GM18873 (cell line): ENCODE measurements around the gene CCDC175.

Source experiments
- ATAC-seq: cut with Tn5 transposase; IDR thresholded peaks from one replicate; pipeline ENCODE4 v1.9.1; 2021; ENCODE audit warnings: mild to moderate bottlenecking, moderate library complexity, moderate number of reproducible peaks; ENCODE audit not compliant: unreplicated experiment, low FRiP score

The CCDC175 gene

DNA sequence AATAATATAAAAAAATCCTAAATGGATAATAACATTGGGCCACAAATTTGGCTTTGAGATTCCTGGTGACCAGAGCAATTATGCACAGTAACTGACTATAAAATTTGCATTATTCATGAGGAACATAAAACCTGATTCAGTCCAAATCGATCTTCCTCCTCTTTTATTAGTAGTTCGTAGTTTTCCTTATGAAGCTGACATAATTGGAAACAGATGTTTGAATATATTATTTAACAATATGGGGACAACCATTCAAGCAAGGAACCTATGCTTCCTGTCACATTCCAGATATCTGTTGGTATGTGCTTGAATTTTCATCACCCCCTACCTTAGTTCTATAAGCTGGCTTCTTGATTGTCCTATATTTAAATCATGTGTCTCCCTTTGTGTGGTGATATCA lies 34.9 kb downstream of the CCDC175 start:
- no peak for ATAC-seq

- ATAC-seq = no peak
These were observed 35.8 kb downstream of the CCDC175 start for GRCh38 chr14:59540852-59541251.

- ATAC-seq = no peak
These were observed 37.7 kb downstream of the CCDC175 start for GRCh38 chr14:59538936-59539335.

DNA sequence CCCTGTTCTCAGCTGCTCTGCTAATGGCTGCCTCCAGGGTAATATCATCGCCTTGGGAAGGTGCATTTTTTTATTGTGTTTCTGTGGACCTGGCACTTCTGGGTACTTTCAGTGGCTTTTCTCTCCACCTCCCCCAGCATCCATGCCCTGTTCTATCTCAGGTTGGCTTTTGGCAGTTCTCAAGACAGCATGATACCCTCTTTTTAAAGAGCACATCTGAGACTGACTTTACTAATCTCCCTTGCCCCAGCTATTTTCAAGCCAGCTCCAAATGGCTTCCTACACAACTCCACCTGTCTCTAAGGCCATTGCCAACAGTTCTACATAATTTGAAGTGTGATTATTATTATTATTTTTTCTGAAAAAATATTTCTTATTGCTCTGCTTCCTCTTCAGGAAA lies 39.1 kb downstream of the CCDC175 start:
- ATAC-seq = no peak

DNA sequence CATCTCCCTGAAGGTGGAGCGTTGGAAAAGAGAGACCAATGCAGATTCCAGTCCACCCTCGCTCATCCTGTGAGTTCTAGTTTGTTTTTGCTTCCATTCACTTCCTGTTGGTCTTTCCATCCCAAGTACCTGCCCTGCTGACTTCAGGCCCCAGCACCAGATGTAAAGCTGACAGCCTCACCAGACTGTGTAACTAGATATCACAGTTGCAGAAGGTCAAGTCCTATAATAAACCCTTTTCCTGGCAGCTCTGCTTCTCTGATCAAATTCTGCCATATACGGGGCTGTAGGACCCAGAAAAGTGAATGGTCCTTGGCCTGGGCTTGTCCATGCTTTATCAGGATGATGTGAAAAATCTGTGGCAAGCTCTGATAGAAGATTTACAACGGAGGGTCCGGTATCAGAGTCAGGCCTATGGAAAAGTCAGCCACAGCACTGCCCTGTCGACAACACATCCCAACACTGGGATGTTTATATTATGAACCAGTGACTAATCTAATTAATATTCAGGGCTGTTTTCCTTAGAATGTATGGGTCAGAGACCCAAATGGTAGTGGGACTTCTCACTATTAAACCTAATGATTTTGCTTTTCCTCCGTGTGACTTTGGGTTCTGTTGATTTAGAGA lies 42.1 kb downstream of the CCDC175 start:
- ATAC-seq = no peak

DNA sequence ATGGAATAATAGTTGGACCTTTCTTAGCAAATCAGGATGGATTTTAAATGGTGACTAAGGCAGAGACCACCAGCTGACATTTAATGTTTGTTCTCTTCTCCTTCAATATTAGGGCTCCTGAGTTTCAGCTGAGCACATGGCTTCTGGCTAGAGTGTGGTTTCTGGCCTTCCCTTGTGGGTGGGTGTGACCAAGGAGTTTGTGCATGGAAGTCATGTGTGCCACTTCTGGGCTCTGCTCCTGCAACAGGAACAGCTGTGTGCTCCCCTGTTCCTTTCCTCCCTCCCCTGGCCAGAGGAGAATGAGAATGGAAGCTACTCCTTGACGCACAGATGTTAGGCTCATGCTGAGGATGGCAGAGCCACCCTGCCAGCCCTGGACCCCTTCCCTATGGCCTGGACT lies 44.2 kb downstream of the CCDC175 start:
- no peak for ATAC-seq

DNA sequence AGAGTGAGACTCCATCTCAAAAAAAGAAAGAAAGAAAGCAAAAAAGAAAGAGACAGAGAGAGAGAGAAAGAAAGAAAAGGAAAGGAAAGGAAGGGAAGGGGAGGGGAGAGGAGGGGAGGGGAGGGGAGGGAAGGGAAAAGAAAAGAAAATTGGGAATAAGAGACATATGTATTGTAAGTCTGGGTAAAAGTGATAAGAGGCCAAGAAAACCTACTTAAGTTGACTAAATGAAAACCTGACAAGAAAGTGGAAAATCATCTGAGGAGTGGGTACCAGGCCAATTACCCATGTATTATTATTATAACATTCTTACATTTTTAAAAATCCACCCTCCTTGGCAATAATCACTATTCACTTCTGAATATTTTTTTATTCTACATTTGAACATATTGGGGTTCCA lies 46.3 kb downstream of the CCDC175 start:
- no peak for ATAC-seq

DNA sequence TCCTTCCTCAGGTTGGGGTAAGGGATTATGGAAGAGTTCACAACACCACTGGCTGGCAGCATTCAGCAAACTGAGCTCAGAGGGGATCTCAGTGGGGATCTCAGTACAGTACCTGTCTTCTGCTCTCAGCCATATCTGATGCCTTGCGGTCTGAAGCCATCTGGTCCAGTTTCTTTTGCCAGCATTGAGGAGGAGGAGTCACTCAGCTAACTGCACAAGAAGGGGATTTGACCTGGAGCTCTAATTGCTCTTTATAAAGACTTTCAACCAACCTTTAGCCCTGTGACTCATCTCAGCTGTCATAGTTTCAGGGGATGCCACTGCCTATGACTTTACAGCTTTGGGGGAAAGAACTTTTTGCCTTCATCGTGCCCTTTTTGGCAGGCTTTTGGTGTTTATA lies 47.4 kb downstream of the CCDC175 start:
- ATAC-seq = no peak

- ATAC-seq = no peak
These were observed 56.4 kb downstream of the CCDC175 start for GRCh38 chr14:59520224-59520623.

DNA sequence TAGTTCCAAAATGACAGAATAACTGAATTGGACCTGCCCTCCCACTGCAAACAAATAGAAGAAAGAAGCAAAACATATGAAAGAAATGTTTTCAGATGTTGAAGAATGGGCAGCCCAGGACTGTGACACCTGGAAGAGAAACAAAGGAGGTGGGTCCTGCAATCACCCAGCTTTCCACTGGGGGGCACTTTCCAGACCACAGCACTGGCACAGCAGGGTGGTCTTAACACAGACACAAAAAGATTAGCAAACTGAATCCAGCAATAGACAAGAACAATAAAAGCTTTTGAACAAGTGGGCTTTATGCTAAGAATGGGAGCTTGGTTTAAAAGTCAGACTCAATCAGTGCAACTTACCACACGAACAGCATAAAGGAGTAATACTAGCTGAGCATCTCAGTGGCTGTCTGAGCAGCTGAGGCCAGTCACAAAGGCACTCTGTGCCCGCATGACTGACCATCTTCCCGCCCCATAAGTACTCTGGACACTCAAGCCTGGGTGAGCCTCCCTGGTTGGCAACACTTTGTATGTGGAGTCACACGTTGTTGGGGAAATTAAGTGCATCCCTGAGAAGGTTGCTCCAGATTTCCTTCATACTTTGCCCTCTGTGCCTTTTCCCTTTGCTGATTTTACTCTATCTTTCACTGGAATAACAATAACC lies 64.6 kb downstream of the CCDC175 start:
- no peak for ATAC-seq

- no peak for ATAC-seq
These were observed 65.6 kb downstream of the CCDC175 start for GRCh38 chr14:59510966-59511365.

DNA sequence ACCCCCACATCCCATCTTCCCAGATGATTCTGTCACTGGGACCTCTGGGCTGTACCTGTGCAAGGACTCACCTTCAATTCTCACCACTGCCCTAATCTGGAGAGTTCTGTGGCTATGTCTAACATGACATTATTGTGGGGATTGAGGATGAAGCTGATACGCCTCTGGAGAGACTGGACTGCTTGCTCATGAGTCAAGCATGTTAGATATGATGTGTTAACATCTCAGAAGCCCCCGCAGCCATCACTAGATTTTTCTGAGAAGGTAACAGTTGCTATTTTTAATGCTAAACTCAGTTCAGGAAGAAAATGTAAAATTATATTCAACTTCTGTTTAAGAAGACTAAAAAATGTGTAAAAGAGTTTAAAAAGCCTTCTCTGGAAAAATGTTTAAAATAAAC lies 66.6 kb downstream of the CCDC175 start:
- ATAC-seq = no peak

DNA sequence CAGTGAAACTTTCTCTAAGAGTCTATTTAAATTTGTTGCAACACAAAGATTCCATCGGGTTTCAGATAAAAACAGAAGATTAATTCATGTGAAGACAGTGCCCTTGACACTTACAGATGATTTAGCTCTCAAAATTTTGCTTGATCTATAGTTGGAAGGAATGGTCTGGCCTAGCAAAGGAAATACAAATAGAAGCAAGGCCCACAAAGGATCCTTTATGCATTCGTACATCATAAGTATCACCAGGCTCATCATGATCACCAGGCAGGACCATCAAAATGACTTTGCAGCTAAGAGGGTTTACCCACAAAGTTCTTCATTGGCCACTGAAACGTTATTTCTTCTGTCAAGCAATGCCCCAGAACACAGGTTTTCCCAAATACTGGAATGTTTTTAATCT lies 67.5 kb downstream of the CCDC175 start:
- ATAC-seq = no peak

DNA sequence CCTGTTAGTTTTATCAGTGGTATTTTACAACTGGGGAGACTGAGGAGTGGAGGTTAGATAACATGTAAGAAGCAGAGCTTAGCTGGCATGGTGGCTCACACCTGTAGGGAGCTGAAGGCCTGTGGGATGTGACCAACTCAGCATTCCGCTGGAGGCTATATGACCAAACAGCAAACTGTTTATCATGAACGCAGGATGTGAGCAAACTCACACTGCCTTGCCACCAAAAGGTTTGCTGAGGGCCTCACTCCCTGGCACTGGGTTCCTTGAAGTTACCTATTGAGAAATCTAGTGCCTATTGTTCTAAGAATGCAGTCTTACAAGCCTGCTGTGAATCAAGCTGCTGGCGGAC lies 68.9 kb downstream of the CCDC175 start:
- no peak for ATAC-seq

DNA sequence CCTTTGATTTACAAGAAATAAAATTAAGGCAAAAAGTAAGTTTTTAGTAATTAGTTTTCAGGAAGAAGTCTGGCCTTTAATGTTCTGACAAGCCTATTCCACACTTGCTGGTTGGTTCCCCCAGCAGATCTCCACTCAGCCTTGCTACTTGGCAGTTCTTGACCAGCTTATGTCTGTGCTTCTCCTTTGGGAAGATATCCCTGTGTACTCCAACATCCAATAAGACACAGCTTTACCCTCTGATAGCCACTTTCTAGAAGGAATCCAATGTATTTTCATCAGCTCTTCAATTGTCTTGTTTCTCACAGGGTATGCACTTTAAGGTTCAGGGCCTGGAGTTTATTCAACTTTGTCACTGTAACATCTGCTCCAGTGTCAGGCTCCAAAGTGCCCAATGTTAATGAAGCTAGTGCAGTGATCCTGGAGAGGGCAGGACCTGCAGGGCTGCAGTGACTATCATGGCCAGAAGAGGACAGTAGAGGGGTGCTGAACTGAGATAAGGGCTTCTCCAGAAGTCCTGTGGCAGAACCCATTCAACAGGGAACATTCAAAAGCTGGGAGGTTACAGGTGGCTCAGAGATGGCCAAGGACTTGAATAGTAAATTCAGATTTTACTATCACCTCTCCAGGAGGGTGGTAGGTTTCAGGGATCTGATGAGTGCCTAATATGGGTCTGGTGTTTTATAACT lies 69.4 kb downstream of the CCDC175 start:
- ATAC-seq = peak; percentile 70

DNA sequence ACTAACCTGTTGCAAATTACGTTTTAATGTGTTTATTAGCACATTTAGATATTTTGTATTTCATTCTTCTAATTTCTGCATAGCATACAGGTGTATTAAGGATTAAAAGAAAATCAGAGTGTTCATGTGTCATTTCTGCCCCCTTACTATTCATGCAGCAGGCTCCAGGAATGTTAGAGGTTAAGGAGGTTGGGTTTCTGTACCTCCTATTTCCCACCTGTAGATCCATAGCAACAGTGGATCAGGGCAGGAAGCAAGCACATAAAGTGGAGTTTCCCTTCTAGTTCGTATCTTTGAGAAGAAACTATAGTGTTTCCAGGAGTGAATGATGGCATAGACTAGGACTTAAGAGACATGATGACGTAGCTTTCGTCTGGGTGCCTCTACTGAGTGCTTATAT lies 73.4 kb downstream of the CCDC175 start:
- ATAC-seq = no peak

GRCh38 chr14:59500732-59501131 lies 75.9 kb downstream of the CCDC175 start:
- ATAC-seq = no peak

DNA sequence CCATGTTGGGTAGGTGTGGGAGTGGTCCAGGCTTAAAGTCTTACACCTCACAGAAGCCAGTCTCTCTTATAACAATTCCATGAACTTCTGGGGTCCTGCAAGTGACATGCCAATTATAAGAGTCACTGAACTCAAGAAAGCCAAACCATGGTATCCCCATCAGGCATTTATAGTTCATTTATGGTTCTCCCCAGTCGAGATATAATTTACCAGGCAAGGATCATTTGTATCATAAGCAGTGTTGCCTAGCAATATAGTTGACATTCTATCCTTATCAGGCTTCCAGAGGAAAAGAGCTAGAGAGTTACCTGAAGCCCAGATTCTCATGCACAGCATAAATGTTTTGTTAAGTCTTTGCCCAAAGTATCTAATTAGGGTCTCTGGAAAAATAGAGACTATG lies 84.2 kb downstream of the CCDC175 start:
- ATAC-seq = no peak

DNA sequence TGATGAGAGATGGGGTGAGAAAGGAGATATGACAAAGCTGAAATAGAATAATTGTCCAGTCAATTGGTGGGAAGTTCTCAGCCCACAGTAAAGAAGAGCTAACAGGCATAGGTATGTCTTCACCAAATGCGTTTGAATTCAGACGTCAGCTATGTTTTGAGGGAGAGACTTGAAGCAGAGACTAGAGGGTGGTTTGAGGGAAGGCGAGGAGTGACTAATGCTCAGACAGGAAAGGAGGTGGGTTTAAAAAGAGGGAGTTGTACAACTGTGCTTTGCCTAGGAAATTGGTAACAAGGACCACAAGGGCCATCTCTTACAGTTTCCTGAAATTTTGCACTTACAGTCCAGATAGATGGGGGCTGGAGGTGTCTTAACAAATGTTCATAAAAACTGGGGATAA lies 85.9 kb downstream of the CCDC175 start:
- no peak for ATAC-seq

- peak; percentile 46 for ATAC-seq
These were observed 91.9 kb downstream of the CCDC175 start for GRCh38 chr14:59484639-59485175.

DNA sequence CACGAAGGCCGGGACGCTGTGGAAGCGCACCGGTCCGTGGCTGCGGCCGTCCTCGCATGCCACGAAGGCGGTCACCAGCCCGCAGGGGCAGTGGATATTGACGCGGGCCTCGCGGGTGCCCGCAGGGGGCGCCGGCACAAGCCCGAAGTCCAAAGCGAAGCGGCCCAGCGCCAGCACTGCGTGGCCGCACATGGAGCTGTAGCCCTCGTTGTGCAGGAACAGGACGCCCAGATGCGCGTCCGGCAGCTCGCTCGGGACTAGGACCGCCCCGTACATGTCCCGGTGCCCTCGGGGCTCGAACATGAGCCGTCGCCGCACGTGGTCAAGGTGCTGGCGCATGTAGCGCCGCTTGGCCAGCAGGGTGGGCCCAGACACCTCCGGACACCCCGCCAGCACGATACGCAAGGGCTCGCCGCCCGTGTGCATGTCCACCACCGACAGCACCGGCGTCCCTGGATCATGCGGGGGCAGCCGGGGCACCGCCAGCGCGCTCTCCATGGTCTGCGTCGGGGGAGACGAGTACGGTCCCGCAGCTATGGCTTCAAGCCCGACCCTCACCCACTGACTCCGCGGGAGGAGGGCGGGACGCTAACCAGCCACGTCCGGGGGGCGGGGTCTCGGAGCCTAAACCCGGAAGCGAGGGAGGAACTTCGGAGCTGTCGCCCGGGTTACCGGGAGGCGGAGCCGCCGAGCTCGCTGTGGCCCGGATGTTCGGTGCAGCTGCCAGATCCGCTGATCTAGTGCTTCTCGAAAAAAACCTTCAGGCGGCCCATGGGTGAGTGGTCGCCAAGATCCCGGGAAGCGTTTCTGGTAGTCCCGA lies 92.6 kb downstream of the CCDC175 start, which contains the start of the genes JKAMP and L3HYPDH:
Gene JKAMP (plus strand): TSS at position 699 of the 820 bp plus-strand sequence. CDS start 73 bp downstream, at position 772.
Gene L3HYPDH (minus strand): TSS at position 590 of the 820 bp plus-strand sequence. CDS start 92 bp downstream, at position 498.
- ATAC-seq = peak; percentile 83
